HG02678 (cell line): ENCODE measurements around the gene FBLIM1.

Experiments used
- ATAC-seq: cut with Tn5 transposase; IDR thresholded peaks from one replicate; pipeline ENCODE4 v1.9.1; 2021; ENCODE audit warnings: mild to moderate bottlenecking, moderate library complexity; ENCODE audit not compliant: unreplicated experiment

The FBLIM1 gene

GRCh38 chr1:15730423-15730822 is 28.2 kb upstream of the FBLIM1 start:
- no peak for ATAC-seq

GRCh38 chr1:15730936-15731335 is 27.7 kb upstream of the FBLIM1 start:
- ATAC-seq, result no peak

GRCh38 chr1:15731735-15732685 is 26.6 kb upstream of the FBLIM1 start:
- ATAC-seq, result no peak

GRCh38 chr1:15732686-15733081 is 25.9 kb upstream of the FBLIM1 start:
- ATAC-seq, result no peak

- ATAC-seq, result no peak
Observed at GRCh38 chr1:15733218-15733725, 25.3 kb upstream of the FBLIM1 start.

- no peak for ATAC-seq
Observed at GRCh38 chr1:15733726-15734226, 24.8 kb upstream of the FBLIM1 start.

GRCh38 chr1:15734296-15734695 is 24.3 kb upstream of the FBLIM1 start:
- no peak for ATAC-seq

GRCh38 chr1:15734901-15735300 is 23.7 kb upstream of the FBLIM1 start:
- no peak for ATAC-seq

GRCh38 chr1:15735304-15736037 is 23.1 kb upstream of the FBLIM1 start:
- no peak for ATAC-seq

GRCh38 chr1:15736038-15736891 is 22.3 kb upstream of the FBLIM1 start, which contains the start of gene SLC25A34:
TSS of gene SLC25A34 (plus strand) at chr1:15736258. CDS start at chr1:15736486, 228 bp downstream.
- ATAC-seq, result no peak

GRCh38 chr1:15736892-15737261 is 21.7 kb upstream of the FBLIM1 start:
- ATAC-seq, result no peak

GRCh38 chr1:15737324-15738319 is 21.0 kb upstream of the FBLIM1 start:
- no peak for ATAC-seq

GRCh38 chr1:15738416-15739113 is 20.0 kb upstream of the FBLIM1 start:
- ATAC-seq, result no peak

GRCh38 chr1:15739259-15739658 is 19.3 kb upstream of the FBLIM1 start:
- ATAC-seq, result no peak

- no peak for ATAC-seq
Observed at GRCh38 chr1:15739745-15740144, 18.9 kb upstream of the FBLIM1 start.

- no peak for ATAC-seq
Observed at GRCh38 chr1:15740924-15741850, 17.4 kb upstream of the FBLIM1 start.

GRCh38 chr1:15742339-15742801 is 16.2 kb upstream of the FBLIM1 start, which contains the start of gene TMEM82:
TSS of gene TMEM82 (plus strand) at chr1:15742499. CDS start at chr1:15742560, 61 bp downstream.
- ATAC-seq, result no peak
